Measurements from ENCODE around the gene MINK1.

DNA sequence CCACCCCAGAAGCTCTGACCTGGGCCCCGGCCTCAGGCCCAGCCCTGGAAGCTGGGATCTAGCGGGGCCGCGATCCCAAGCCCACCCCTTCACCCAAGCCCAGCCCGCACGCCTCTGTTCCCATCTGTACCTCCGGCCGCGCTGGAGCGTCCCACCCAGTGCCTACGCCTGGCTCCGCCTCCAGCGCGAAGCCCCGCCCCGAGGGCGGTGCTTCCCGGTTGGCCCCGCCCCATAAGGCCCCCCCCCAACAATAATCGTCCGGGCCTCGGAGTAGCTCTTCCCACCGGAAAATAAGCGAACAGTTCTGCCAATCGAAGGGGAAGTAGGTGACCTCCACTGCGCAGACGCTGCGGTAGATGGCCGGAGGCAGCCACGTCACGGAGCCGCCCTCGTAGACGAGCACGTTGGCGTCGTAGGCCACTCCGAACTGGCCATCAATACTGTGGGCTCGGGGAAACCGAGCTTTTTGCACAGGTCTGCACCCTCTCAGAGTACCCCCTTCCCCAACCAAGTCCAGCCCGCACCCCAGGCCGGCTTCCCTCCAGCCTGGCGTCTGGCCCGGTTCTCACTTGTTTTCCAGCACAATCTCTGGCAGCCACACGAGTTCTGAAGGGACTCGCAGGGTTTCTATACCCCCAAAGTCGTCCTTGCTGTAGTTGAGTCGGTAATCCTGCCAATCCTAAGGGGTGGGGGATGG is 68.7 kb downstream of the MINK1 start:
- TF ChIP-seq CTCF (IDR thresholded peaks at IDR 0.05) (no peak), EZH2 (IDR thresholded peaks at IDR 0.05; ENCODE audit: borderline replicate concordance, insufficient read depth, low read depth, low read length, poor library complexity, severe bottlenecking) (no peak)
